ENCODE data around the gene TSPO.

The TSPO gene

DNA sequence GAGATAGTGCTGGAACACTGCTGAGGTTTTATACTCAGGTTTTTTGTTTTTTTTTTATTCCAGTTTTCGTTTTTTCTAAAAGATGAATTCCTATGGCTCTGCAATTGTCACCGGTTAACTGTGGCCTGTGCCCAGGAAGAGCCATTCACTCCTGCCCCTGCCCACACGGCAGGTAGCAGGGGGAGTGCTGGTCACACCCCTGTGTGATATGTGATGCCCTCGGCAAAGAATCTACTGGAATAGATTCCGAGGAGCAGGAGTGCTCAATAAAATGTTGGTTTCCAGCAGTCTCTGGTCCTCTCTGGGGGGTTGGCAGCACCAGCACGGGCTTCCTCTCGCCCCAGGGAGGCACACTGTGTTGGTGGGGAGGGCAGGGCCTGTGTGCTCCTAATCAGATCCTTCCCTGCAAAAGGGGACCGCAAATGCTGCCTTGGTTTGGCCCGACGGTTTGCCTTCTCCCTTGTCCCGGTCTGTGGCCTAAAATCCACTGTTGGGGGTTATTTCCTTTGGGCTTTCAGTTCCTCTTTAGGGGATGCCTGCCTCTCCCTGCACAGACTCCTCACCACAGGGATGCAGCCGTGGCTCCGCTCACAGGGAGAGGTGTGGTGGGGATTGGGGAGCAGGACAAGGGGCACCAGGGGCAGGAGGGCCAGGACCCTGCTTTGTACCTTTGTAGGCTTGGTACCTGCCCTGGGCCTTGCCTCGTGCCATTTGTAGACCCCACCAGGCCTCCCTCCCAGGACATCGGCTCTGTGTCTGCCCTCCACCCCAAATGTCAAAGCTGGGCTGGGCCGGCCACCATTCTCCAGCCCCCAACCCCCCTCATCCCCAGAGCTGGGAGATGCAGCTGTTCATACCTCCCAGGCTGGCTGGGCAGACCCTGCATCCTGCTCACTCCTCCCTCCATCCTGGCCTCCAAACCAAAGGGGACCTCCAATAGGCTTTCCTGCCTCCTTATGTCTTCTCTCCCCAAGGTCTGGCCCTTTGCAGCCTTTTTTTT is 21.6 kb upstream of the TSPO start:
- no peak for ATAC-seq (ENCODE audit: low read depth)
- TF ChIP-seq, protein P1, sequence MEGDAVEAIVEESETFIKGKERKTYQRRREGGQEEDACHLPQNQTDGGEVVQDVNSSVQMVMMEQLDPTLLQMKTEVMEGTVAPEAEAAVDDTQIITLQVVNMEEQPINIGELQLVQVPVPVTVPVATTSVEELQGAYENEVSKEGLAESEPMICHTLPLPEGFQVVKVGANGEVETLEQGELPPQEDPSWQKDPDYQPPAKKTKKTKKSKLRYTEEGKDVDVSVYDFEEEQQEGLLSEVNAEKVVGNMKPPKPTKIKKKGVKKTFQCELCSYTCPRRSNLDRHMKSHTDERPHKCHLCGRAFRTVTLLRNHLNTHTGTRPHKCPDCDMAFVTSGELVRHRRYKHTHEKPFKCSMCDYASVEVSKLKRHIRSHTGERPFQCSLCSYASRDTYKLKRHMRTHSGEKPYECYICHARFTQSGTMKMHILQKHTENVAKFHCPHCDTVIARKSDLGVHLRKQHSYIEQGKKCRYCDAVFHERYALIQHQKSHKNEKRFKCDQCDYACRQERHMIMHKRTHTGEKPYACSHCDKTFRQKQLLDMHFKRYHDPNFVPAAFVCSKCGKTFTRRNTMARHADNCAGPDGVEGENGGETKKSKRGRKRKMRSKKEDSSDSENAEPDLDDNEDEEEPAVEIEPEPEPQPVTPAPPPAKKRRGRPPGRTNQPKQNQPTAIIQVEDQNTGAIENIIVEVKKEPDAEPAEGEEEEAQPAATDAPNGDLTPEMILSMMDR (IDR thresholded peaks at IDR 0.05; ENCODE audit: poor library complexity, severe bottlenecking): no peak
- H3K27ac ChIP-seq (ENCODE audit: poor library complexity, severe bottlenecking): peak overlapping the region; percentile 89
- H3K4me1 ChIP-seq (ENCODE audit: insufficient read depth, poor library complexity, severe bottlenecking): peaks cover 20% of the 10 kb centered on the region
- H3K4me3 ChIP-seq (ENCODE audit: severe bottlenecking): no peak overlapping the region
- H3K27me3 ChIP-seq (ENCODE audit: insufficient read depth, poor library complexity, severe bottlenecking): no peaks in the 10 kb centered on the region
- DNase-seq (ENCODE audit: low spot score): no peak
- H3K36me3 ChIP-seq (ENCODE audit: low read depth): peaks cover 13% of the 10 kb centered on the region
- no peaks in the 10 kb centered on the region for H3K9me3 ChIP-seq (ENCODE audit: severe bottlenecking)

DNA sequence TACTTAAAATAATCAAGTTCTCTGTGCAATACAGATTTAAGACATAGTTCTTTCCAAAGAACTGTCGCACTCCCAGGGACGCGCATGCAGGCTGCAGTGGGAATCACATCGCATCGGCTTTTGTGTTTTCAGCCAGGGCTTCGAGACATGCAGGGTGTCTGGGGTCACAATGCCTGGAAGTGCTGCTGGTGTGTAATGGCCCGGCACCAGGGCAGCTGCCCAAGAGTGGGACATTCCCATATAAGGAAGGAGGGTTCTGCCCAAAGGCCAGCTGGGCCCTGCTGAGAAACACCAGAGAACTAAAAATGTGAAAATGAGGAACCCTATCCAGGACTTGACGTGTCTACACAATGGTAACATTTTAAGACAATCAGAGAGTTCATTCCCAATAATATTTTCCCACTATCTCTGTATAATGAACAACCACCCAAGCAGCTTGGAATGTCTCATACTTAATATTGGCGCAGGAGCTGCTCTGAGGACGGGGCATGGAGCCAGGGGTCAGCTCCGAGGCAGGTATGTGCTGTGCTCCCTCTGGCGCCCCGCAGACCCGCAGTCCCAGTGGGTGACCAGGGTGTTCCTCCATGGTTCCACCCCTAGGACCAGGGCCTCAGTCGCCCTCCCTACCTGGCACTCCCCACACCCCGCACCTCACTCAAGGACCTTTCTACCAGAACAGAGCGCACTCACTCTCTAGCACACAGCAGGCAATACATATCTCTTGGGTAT is 19.4 kb upstream of the TSPO start:
- no peaks in the 10 kb centered on the region for H3K27me3 ChIP-seq (ENCODE audit: insufficient read depth, poor library complexity, severe bottlenecking)
- H3K4me3 ChIP-seq (ENCODE audit: severe bottlenecking): no peak overlapping the region
- no peak for DNase-seq (ENCODE audit: low spot score)
- no peaks in the 10 kb centered on the region for H3K9me3 ChIP-seq (ENCODE audit: severe bottlenecking)
- H3K27ac ChIP-seq (ENCODE audit: poor library complexity, severe bottlenecking): no peak overlapping the region
- TF ChIP-seq, protein P1 (IDR thresholded peaks at IDR 0.05; ENCODE audit: poor library complexity, severe bottlenecking): no peak
- H3K4me1 ChIP-seq (ENCODE audit: insufficient read depth, poor library complexity, severe bottlenecking): peaks cover 11% of the 10 kb centered on the region
- ATAC-seq (ENCODE audit: low read depth): no peak
- H3K36me3 ChIP-seq (ENCODE audit: low read depth): peaks cover 33% of the 10 kb centered on the region

DNA sequence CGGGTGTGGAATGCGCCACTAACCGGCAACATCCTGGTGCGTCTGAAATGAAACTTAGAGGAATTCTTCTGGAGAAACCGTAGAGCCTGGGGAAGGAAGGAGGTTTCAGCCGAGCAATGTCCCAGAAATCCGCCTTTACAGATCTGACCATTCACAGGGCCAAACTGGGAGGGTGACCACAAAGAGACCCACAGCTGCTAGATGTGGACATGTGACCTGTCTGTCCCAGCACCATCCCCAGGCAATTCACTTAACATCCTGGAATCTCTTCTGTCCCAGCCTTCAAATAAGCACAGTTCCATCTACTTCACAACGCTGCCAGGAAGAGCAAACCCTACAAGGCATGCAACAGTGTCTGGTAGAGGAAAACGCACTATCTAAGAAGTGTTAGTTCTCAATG is 18.0 kb upstream of the TSPO start:
- ATAC-seq (ENCODE audit: low read depth): no peak

DNA sequence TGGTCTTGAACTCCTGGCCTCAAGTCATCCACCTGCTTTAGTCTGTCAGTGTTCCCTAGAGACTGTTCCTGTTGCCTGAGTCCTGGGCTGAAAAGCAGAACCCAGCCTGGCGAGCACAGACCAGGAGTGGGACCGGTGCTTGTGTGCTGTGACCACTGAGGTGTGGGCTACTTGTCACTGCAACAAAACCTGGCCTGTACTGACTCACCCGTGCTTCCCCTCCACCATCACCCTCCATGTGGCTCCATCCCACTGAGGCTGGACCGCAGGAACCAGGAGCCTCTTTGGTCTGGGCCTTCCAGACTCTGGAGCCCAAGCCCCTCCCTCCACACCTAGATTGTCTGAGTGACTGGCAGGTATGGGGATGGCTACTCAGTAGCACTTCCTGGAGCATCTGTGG is 16.8 kb upstream of the TSPO start:
- ATAC-seq (ENCODE audit: low read depth): no peak
- H3K4me3 ChIP-seq (ENCODE audit: severe bottlenecking): no peak overlapping the region
- no peaks in the 10 kb centered on the region for H3K9me3 ChIP-seq (ENCODE audit: severe bottlenecking)
- H3K27ac ChIP-seq (ENCODE audit: poor library complexity, severe bottlenecking): no peak overlapping the region
- H3K36me3 ChIP-seq (ENCODE audit: low read depth): peaks cover 55% of the 10 kb centered on the region
- TF ChIP-seq, protein P1 (IDR thresholded peaks at IDR 0.05; ENCODE audit: poor library complexity, severe bottlenecking): no peak
- DNase-seq (ENCODE audit: low spot score): no peak
- no peaks in the 10 kb centered on the region for H3K4me1 ChIP-seq (ENCODE audit: insufficient read depth, poor library complexity, severe bottlenecking)
- H3K27me3 ChIP-seq (ENCODE audit: insufficient read depth, poor library complexity, severe bottlenecking): no peaks in the 10 kb centered on the region

More for the DNA sequence above, 18.0 kb upstream of the TSPO start:
- Histone ChIP-seq H3K9me3 (ENCODE audit: severe bottlenecking) (no peaks in the 10 kb centered on the region), H3K4me1 (ENCODE audit: insufficient read depth, poor library complexity, severe bottlenecking) (no peaks in the 10 kb centered on the region), H3K4me3 (ENCODE audit: severe bottlenecking) (no peak overlapping the region), H3K36me3 (ENCODE audit: low read depth) (peaks cover 43% of the 10 kb centered on the region), H3K27ac (ENCODE audit: poor library complexity, severe bottlenecking) (no peak overlapping the region), H3K27me3 (ENCODE audit: insufficient read depth, poor library complexity, severe bottlenecking) (no peaks in the 10 kb centered on the region)
- TF ChIP-seq, protein P1 (IDR thresholded peaks at IDR 0.05; ENCODE audit: poor library complexity, severe bottlenecking): no peak
- no peak for DNase-seq (ENCODE audit: low spot score)
